ENCODE results near the gene IRF2BPL. TPM values are rescaled to one million over a fixed set of nuclear protein-coding genes. Genes with fewer than 3 reads are reported as not detected.

The IRF2BPL gene
- total RNA-seq, 1 donor from 2014 or later: 65.6 TPM

- DNase-seq (ENCODE audit: low read depth): no peak
- H3K4me3 ChIP-seq (ENCODE audit: low read depth, low read length): no peak overlapping the region
- no peak for TF ChIP-seq CTCF (conservative IDR thresholded peaks at IDR 0.05; ENCODE audit: low read depth, low read length)
These were observed 21.1 kb downstream of the IRF2BPL start for GRCh38 chr14:77007183-77007974.

GRCh38 chr14:77006132-77006531, 22.4 kb downstream of the IRF2BPL start:
- no peak for DNase-seq (ENCODE audit: low read depth)
- no peak overlapping the region for H3K4me3 ChIP-seq (ENCODE audit: low read depth, low read length)
- TF ChIP-seq CTCF (conservative IDR thresholded peaks at IDR 0.05; ENCODE audit: low read depth, low read length): no peak

- DNase-seq (ENCODE audit: low read depth): no peak
- TF ChIP-seq CTCF (conservative IDR thresholded peaks at IDR 0.05; ENCODE audit: low read depth, low read length): no peak
- H3K4me3 ChIP-seq (ENCODE audit: low read depth, low read length): no peak overlapping the region
These were observed 22.9 kb downstream of the IRF2BPL start for GRCh38 chr14:77005559-77005958.

GRCh38 chr14:77004711-77005460, 23.6 kb downstream of the IRF2BPL start:
- no peak for TF ChIP-seq CTCF (conservative IDR thresholded peaks at IDR 0.05; ENCODE audit: low read depth, low read length)
- no peak for DNase-seq (ENCODE audit: low read depth)
- H3K4me3 ChIP-seq (ENCODE audit: low read depth, low read length): no peak overlapping the region

GRCh38 chr14:77003960-77004710, 24.4 kb downstream of the IRF2BPL start:
- H3K4me3 ChIP-seq (ENCODE audit: low read depth, low read length): no peak overlapping the region
- TF ChIP-seq CTCF (conservative IDR thresholded peaks at IDR 0.05; ENCODE audit: low read depth, low read length): no peak
- no peak for DNase-seq (ENCODE audit: low read depth)

- TF ChIP-seq CTCF (conservative IDR thresholded peaks at IDR 0.05; ENCODE audit: low read depth, low read length): no peak
- no peak overlapping the region for H3K4me3 ChIP-seq (ENCODE audit: low read depth, low read length)
- no peak for DNase-seq (ENCODE audit: low read depth)
These were observed 25.6 kb downstream of the IRF2BPL start for GRCh38 chr14:77002889-77003288.

Data from epithelial cell of proximal tubule (primary cell).